K562 (cell line): ENCODE measurements around the gene PLCB3. TPM values are rescaled to one million over a fixed set of nuclear protein-coding genes. Genes with fewer than 3 reads are reported as not detected.

Experiments
- ARHGAP35 ChIP-seq: fragments of 450-650 bp; IDR thresholded peaks from 2 replicates; pipeline ENCODE4 v1.6.1; 2018; ENCODE audit not compliant: partially characterized antibody
- BCOR ChIP-seq: fragments of 450-650 bp; IDR thresholded peaks from 2 replicates; pipeline ENCODE4 v1.6.1; 2016
- CBX3 ChIP-seq, 2 experiments: IDR thresholded peaks; 1 replicate in 1 of 2; 2 replicates in 1 of 2; pipeline ENCODE4 v1.6.1; 2012; ENCODE audit warnings: inconsistent platforms in 2 of 2, low read length in 2 of 2, borderline replicate concordance in 1 of 2, control low read depth in 1 of 2
- FOXM1 ChIP-seq, 2 experiments: fragments of 450-650 bp in 1 of 2; sonication (generic) in 1 of 2; formaldehyde crosslinking in 1 of 2; IDR thresholded peaks; 2 replicates each; pipeline versions ENCODE4 v1.6.1 to v1.9.0; 2017 to 2022; ENCODE audit warnings: low read depth in 2 of 2, mild to moderate bottlenecking in 2 of 2, missing genetic modification reagents in 1 of 2, moderate library complexity in 1 of 2
- FUS ChIP-seq: fragments of 200-400 bp; formaldehyde crosslinking; optimal IDR thresholded peaks from 2 replicates; pipeline ENCODE3; 2017; ENCODE audit warnings: low read depth, low read length
- GTF2A2 ChIP-seq: IDR thresholded peaks from 2 replicates; pipeline ENCODE4 v1.6.1; 2016; ENCODE audit warnings: mild to moderate bottlenecking, missing genetic modification characterization, missing compliant biosample characterization
- HDAC2 ChIP-seq: fragments of 450-650 bp; IDR thresholded peaks from 2 replicates; pipeline ENCODE4 v1.6.1; 2016; ENCODE audit warnings: mild to moderate bottlenecking
- KAT2B ChIP-seq: IDR thresholded peaks from one replicate; pipeline ENCODE4 v1.6.1; 2012; ENCODE audit warnings: low read depth, mild to moderate bottlenecking, control low read depth, inconsistent platforms, low read length, moderate library complexity
- MXI1 ChIP-seq: IDR thresholded peaks from 2 replicates; pipeline ENCODE4 v1.6.1; 2011; ENCODE audit warnings: low read depth, mild to moderate bottlenecking, improper control_type of control experiment, low read length
- NFE2 ChIP-seq: IDR thresholded peaks from 2 replicates; pipeline ENCODE4 v1.6.1; 2014; ENCODE audit warnings: antibody characterized with exemption, low read depth
- NFE2L1 ChIP-seq: fragments of 450-650 bp; IDR thresholded peaks from 2 replicates; pipeline ENCODE4 v1.6.1; 2016; ENCODE audit warnings: missing genetic modification characterization, low read depth, mild to moderate bottlenecking, missing compliant biosample characterization, moderate library complexity, borderline replicate concordance
- RBM14 ChIP-seq: fragments of 200-400 bp; formaldehyde crosslinking; IDR thresholded peaks from 2 replicates; pipeline ENCODE4 v1.6.1; 2018; ENCODE audit warnings: low read depth, mild to moderate bottlenecking, low read length, moderate library complexity, borderline replicate concordance; ENCODE audit not compliant: insufficient read depth
- YBX1 ChIP-seq: fragments of 450-650 bp; IDR thresholded peaks from 2 replicates; pipeline ENCODE4 v1.7.1; 2016; ENCODE audit warnings: mild to moderate bottlenecking
- ZBTB7A ChIP-seq: IDR thresholded peaks from 2 replicates; pipeline ENCODE4 v1.6.1; 2011; ENCODE audit warnings: low read depth, mild to moderate bottlenecking, low read length, moderate library complexity, borderline replicate concordance; ENCODE audit not compliant: control insufficient read depth
- ZNF12 ChIP-seq: sonication (generic); formaldehyde crosslinking; IDR thresholded peaks from 2 replicates; pipeline ENCODE4 v1.4.0; 2020; ENCODE audit warnings: mild to moderate bottlenecking, missing genetic modification reagents
- polyA plus RNA-seq, 8 experiments: library from polyadenylated mRNA; depleted of rRNA in 4 of 8; stranded (reverse) in 5 of 8; unstranded in 3 of 8; fragments of >200 nt; fragmentation: Nextera tagmentation in 2 of 8; fragmentation: Illumina TruSeq in 1 of 8; extraction: Ambion mirVana in 2 of 8; extraction: Trizol in 1 of 8; gene quantifications; 2 replicates each; pipeline versions ENCODE4 v1.2.1 to v1.2.3, GENCODE V29; 2011 to 2014; ENCODE audit warnings: inconsistent platforms in 1 of 8, missing spikeins in 1 of 8
- total RNA-seq, 7 experiments: library from RNA; depleted of rRNA in 6 of 7; stranded (reverse); fragments of >200 nt in 6 of 7; fragmentation: Illumina TruSeq in 2 of 7; extraction: Trizol in 2 of 7; gene quantifications; 2 replicates each; pipeline versions ENCODE4 v1.2.1 to v1.2.3, GENCODE V29; 2011 to 2021; ENCODE audit warnings: low replicate concordance in 1 of 7
- TF ChIP-seq, protein P1 (sequence below): fragments of 250-450 bp; sonication (Bioruptor Pico); IDR thresholded peaks from 2 replicates; pipeline ENCODE4 v1.4.0; 2020; ENCODE audit warnings: borderline replicate concordance
- TF ChIP-seq, protein P2 (sequence below): fragments of 250-450 bp; sonication (Bioruptor Pico); IDR thresholded peaks from 2 replicates; pipeline ENCODE4 v1.8.0; 2021; ENCODE audit warnings: moderate library complexity, mild to moderate bottlenecking, inconsistent platforms
- TF ChIP-seq, protein P3 (sequence below): fragments of 250-450 bp; sonication (Bioruptor Pico); IDR thresholded peaks from 2 replicates; pipeline ENCODE4 v1.8.0; 2022; ENCODE audit warnings: inconsistent platforms
- TF ChIP-seq, protein P4 (sequence below), 2 experiments: fragments of 450-650 bp; conservative IDR thresholded peaks; 2 replicates each; pipeline ENCODE4 v1.6.1; 2017; ENCODE audit warnings: mild to moderate bottlenecking in 2 of 2, moderate library complexity in 2 of 2
- TF ChIP-seq, protein P5 (sequence below): sonication (generic); formaldehyde crosslinking; IDR thresholded peaks from 2 replicates; pipeline ENCODE4 v1.8.0; 2022; ENCODE audit warnings: missing genetic modification reagents, mild to moderate bottlenecking, moderate library complexity, borderline replicate concordance
- TF ChIP-seq, protein P6 (sequence below): sonication (generic); IDR thresholded peaks from 2 replicates; pipeline ENCODE4 v1.6.1; 2016

PLCB3 gene
- total and polyA plus RNA-seq, 9 of the 15 experiments (the other 6 are each of a cell fraction or from before 2014, with no cell fraction given): 0.31 to 44.8 (median 14.6) TPM

DNA sequence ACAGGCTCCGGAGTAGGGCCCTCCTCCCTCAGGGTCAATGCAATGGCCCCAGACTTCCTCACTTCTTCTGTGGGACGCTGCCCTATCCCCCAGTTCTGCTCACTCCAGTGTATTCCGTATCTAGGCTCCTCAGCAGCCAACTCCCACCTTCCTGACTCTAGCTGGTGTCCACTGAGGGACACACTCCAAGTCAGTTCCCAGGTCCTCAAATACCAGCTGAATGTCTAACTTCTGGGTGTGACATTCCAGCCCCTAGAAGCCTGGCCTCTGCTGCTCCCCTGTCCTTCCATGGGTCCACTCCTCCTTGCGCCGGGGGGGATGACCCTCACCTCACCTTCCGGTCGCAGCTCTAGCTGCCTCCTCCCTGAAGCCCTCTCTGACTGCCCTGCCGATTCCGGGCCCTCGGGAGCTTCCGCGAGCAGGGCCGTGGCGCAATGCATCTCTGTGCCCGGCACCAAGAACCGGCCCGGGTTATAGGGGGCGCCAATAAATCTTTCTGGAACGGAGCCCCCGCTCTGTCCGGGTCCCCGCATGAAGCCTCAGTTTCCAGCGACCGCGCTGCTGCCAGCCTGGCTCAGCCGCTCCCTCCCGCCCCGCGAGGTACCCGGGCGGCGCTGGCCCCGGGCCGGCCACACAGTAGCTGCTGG lies 17.7 kb downstream of the PLCB3 start (continued):
- TF ChIP-seq, protein P1, sequence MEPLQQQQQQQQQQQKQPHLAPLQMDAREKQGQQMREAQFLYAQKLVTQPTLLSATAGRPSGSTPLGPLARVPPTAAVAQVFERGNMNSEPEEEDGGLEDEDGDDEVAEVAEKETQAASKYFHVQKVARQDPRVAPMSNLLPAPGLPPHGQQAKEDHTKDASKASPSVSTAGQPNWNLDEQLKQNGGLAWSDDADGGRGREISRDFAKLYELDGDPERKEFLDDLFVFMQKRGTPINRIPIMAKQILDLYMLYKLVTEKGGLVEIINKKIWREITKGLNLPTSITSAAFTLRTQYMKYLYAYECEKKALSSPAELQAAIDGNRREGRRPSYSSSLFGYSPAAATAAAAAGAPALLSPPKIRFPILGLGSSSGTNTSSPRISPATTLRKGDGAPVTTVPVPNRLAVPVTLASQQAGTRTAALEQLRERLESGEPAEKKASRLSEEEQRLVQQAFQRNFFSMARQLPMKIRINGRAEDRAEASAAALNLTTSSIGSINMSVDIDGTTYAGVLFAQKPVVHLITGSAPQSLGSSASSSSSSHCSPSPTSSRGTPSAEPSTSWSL (CRISPR knock-in tag): no peak
- TF ChIP-seq HDAC2 (peak; percentile 65), YBX1 (no peak), FOXM1 (IDR thresholded peaks at IDR 0.05; ENCODE audit: low read depth) (no peak), FOXM1 (CRISPR knock-in tag; IDR thresholded peaks at IDR 0.05; ENCODE audit: low read depth) (no peak), ZNF12 (CRISPR knock-in tag) (no peak), RBM14 (peak; percentile 95; the same call in 1 of the 2 replicates), KAT2B (no peak), MXI1 (no peak), GTF2A2 (tag) (no peak), NFE2 (no peak), CBX3 (IDR thresholded peaks at IDR 0.05; ENCODE audit: borderline replicate concordance in 1 of 2, low read length in 2 of 2) (no peak), BCOR (peak; percentile 88), ZBTB7A (peak; percentile 48; the same call in 1 of the 2 replicates), NFE2L1 (tag) (no peak), ARHGAP35 (no peak), FUS (no peak)
- TF ChIP-seq, protein P2, sequence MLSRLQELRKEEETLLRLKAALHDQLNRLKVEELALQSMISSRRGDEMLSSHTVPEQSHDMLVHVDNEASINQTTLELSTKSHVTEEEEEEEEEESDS (CRISPR knock-in tag): no peak
- TF ChIP-seq, protein P3, sequence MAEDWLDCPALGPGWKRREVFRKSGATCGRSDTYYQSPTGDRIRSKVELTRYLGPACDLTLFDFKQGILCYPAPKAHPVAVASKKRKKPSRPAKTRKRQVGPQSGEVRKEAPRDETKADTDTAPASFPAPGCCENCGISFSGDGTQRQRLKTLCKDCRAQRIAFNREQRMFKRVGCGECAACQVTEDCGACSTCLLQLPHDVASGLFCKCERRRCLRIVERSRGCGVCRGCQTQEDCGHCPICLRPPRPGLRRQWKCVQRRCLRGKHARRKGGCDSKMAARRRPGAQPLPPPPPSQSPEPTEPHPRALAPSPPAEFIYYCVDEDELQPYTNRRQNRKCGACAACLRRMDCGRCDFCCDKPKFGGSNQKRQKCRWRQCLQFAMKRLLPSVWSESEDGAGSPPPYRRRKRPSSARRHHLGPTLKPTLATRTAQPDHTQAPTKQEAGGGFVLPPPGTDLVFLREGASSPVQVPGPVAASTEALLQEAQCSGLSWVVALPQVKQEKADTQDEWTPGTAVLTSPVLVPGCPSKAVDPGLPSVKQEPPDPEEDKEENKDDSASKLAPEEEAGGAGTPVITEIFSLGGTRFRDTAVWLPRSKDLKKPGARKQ (CRISPR knock-in tag): no peak
- TF ChIP-seq, protein P4, sequence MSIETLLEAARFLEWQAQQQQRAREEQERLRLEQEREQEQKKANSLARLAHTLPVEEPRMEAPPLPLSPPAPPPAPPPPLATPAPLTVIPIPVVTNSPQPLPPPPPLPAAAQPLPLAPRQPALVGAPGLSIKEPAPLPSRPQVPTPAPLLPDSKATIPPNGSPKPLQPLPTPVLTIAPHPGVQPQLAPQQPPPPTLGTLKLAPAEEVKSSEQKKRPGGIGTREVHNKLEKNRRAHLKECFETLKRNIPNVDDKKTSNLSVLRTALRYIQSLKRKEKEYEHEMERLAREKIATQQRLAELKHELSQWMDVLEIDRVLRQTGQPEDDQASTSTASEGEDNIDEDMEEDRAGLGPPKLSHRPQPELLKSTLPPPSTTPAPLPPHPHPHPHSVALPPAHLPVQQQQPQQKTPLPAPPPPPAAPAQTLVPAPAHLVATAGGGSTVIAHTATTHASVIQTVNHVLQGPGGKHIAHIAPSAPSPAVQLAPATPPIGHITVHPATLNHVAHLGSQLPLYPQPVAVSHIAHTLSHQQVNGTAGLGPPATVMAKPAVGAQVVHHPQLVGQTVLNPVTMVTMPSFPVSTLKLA (conservative IDR thresholded peaks at IDR 0.05): no peak
- TF ChIP-seq, protein P5, sequence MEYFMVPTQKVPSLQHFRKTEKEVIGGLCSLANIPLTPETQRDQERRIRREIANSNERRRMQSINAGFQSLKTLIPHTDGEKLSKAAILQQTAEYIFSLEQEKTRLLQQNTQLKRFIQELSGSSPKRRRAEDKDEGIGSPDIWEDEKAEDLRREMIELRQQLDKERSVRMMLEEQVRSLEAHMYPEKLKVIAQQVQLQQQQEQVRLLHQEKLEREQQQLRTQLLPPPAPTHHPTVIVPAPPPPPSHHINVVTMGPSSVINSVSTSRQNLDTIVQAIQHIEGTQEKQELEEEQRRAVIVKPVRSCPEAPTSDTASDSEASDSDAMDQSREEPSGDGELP (CRISPR knock-in tag): 0 out of 2 replicates have a peak, but pooled peaks have one; percentile 35
- TF ChIP-seq, protein P6, sequence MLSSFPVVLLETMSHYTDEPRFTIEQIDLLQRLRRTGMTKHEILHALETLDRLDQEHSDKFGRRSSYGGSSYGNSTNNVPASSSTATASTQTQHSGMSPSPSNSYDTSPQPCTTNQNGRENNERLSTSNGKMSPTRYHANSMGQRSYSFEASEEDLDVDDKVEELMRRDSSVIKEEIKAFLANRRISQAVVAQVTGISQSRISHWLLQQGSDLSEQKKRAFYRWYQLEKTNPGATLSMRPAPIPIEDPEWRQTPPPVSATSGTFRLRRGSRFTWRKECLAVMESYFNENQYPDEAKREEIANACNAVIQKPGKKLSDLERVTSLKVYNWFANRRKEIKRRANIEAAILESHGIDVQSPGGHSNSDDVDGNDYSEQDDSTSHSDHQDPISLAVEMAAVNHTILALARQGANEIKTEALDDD: no peak
